WTC11 (cell line): ENCODE measurements around the gene TTC7B. TPM values are rescaled to one million over a fixed set of nuclear protein-coding genes. Genes with fewer than 3 reads are reported as not detected.

Source experiments
- ATAC-seq: fragments of 200-7000 bp; cut with Tn5 transposase; 2 replicates; pipeline ENCODE4 v1.10.0; 2021; ENCODE audit warnings: mild to moderate bottlenecking, moderate library complexity
- CTCF ChIA-PET: fragments of 300-600 bp; sonication (Branson Sonifier 250); formaldehyde crosslinking; loops from one replicate; lab custom pipeline; 2021; ENCODE audit warnings: antibody characterized with exemption; lab: Charles Lee
- POLR2A ChIA-PET: fragments of 350-600 bp; sonication (Branson Sonifier 250); formaldehyde crosslinking; loops from one replicate; lab custom pipeline; 2021; ENCODE audit warnings: antibody characterized with exemption; lab: Charles Lee
- DNase-seq: peaks from one replicate; pipeline ENCODE4 v3.0.0; 2021; ENCODE audit warnings: low spot score
- H3K27ac Mint-ChIP-seq: 2 replicates; pipeline ENCODE4 v1.8.0; 2021; ENCODE audit warnings: mixed read lengths
- H3K27me3 Mint-ChIP-seq: 2 replicates; pipeline ENCODE4 v1.8.0; 2021; ENCODE audit warnings: low read depth, mild to moderate bottlenecking, moderate library complexity, mixed read lengths
- H3K36me3 Mint-ChIP-seq: 2 replicates; pipeline ENCODE4 v1.8.0; 2021; ENCODE audit warnings: mixed read lengths
- H3K4me1 Mint-ChIP-seq: 2 replicates; pipeline ENCODE4 v1.8.0; 2022; ENCODE audit warnings: mixed read lengths
- H3K4me3 Mint-ChIP-seq: 2 replicates; pipeline ENCODE4 v1.8.0; 2021; ENCODE audit warnings: mild to moderate bottlenecking, moderate library complexity, mixed read lengths
- H3K9me3 Mint-ChIP-seq: 2 replicates; pipeline ENCODE4 v1.8.0; 2021; ENCODE audit warnings: mixed read lengths
- ATF1 ChIP-seq: sonication (generic); formaldehyde crosslinking; IDR thresholded peaks from 2 replicates; pipeline ENCODE4 v1.8.1; 2023; ENCODE audit warnings: mild to moderate bottlenecking, moderate library complexity, missing genetic modification reagents
- ATF2 ChIP-seq: sonication (generic); formaldehyde crosslinking; IDR thresholded peaks from 2 replicates; pipeline ENCODE4 v1.8.1; 2022; ENCODE audit warnings: low read depth, missing genetic modification reagents, borderline replicate concordance
- CBFB ChIP-seq: sonication (generic); formaldehyde crosslinking; IDR thresholded peaks from 2 replicates; pipeline ENCODE4 v1.8.1; 2022; ENCODE audit warnings: mild to moderate bottlenecking, low read depth, missing genetic modification reagents
- E2F4 ChIP-seq: sonication (generic); formaldehyde crosslinking; IDR thresholded peaks from 2 replicates; pipeline ENCODE4 v1.8.1; 2022; ENCODE audit warnings: low read depth, mild to moderate bottlenecking, moderate library complexity, missing genetic modification reagents, borderline replicate concordance
- ETV6 ChIP-seq: sonication (generic); formaldehyde crosslinking; IDR thresholded peaks from 2 replicates; pipeline ENCODE4 v1.8.1; 2022; ENCODE audit warnings: mild to moderate bottlenecking, missing genetic modification reagents
- FOXK1 ChIP-seq: sonication (generic); formaldehyde crosslinking; IDR thresholded peaks from 2 replicates; pipeline ENCODE4 v1.8.0; 2022; ENCODE audit warnings: mild to moderate bottlenecking, moderate library complexity, missing genetic modification reagents
- GRHL2 ChIP-seq: fragments of 250-450 bp; sonication (Bioruptor Pico); IDR thresholded peaks from 2 replicates; pipeline ENCODE4 v1.8.0; 2022; ENCODE audit warnings: mild to moderate bottlenecking, moderate library complexity; ENCODE audit not compliant: insufficient replicate concordance, severe bottlenecking
- SP1 ChIP-seq: sonication (generic); formaldehyde crosslinking; conservative IDR thresholded peaks from 2 replicates; pipeline ENCODE4 v1.8.1; 2022; ENCODE audit warnings: missing genetic modification reagents
- TCF7 ChIP-seq: sonication (generic); formaldehyde crosslinking; IDR thresholded peaks from 2 replicates; pipeline ENCODE4 v1.8.0; 2022; ENCODE audit warnings: mild to moderate bottlenecking, low read depth, missing genetic modification reagents, moderate library complexity
- ZBTB21 ChIP-seq: sonication (generic); formaldehyde crosslinking; IDR thresholded peaks from 2 replicates; pipeline ENCODE4 v1.8.1; 2023; ENCODE audit warnings: mild to moderate bottlenecking, missing genetic modification reagents, borderline replicate concordance
- ZMAT4 ChIP-seq: fragments of 250-450 bp; sonication (Bioruptor Pico); IDR thresholded peaks from 2 replicates; pipeline ENCODE4 v1.9.0; 2021; ENCODE audit warnings: mild to moderate bottlenecking
- ZNF416 ChIP-seq: fragments of 250-450 bp; sonication (Bioruptor Pico); IDR thresholded peaks from 2 replicates; pipeline ENCODE4 v1.9.0; 2021; ENCODE audit warnings: mild to moderate bottlenecking, inconsistent platforms
- ZNF423 ChIP-seq: fragments of 250-450 bp; sonication (Bioruptor Pico); IDR thresholded peaks from 2 replicates; pipeline ENCODE4 v2.1.2; 2022; ENCODE audit warnings: mild to moderate bottlenecking, moderate library complexity
- ZNF425 ChIP-seq: fragments of 250-450 bp; sonication (Bioruptor Pico); conservative IDR thresholded peaks from 2 replicates; pipeline ENCODE4 v1.9.0; 2021; ENCODE audit warnings: mild to moderate bottlenecking
- total RNA-seq: library from RNA; stranded (reverse); gene quantifications from 3 replicates; pipeline ENCODE4 v1.2.3, GENCODE V29; 2021
- TF ChIP-seq, protein P1 (sequence below): fragments of 250-450 bp; sonication (Bioruptor Pico); IDR thresholded peaks from 2 replicates; pipeline ENCODE4 v1.8.0; 2021; ENCODE audit warnings: mild to moderate bottlenecking
- TF ChIP-seq, protein P2 (sequence below): sonication (generic); formaldehyde crosslinking; IDR thresholded peaks from 2 replicates; pipeline ENCODE4 v1.8.0; 2022; ENCODE audit warnings: missing genetic modification reagents
- TF ChIP-seq, protein P3 (sequence below): fragments of 250-450 bp; sonication (Bioruptor Pico); IDR thresholded peaks from 2 replicates; pipeline ENCODE4 v1.9.0; 2021; ENCODE audit warnings: moderate library complexity, mild to moderate bottlenecking, inconsistent platforms, borderline replicate concordance
- TF ChIP-seq, protein P4 (sequence below): sonication (generic); formaldehyde crosslinking; conservative IDR thresholded peaks from 2 replicates; pipeline ENCODE4 v1.8.1; 2023; ENCODE audit warnings: mild to moderate bottlenecking, low read depth, missing genetic modification reagents, moderate library complexity

The TTC7B gene
- total RNA-seq, 1 experiment from 2014 or later: 27.6 TPM

GRCh38 chr14:90722590-90722989 lies 93.6 kb downstream of the TTC7B start (continued):
- TF ChIP-seq, protein P1, sequence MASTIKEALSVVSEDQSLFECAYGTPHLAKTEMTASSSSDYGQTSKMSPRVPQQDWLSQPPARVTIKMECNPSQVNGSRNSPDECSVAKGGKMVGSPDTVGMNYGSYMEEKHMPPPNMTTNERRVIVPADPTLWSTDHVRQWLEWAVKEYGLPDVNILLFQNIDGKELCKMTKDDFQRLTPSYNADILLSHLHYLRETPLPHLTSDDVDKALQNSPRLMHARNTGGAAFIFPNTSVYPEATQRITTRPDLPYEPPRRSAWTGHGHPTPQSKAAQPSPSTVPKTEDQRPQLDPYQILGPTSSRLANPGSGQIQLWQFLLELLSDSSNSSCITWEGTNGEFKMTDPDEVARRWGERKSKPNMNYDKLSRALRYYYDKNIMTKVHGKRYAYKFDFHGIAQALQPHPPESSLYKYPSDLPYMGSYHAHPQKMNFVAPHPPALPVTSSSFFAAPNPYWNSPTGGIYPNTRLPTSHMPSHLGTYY (CRISPR knock-in tag): no peak
- TF ChIP-seq FOXK1 (CRISPR knock-in tag): no peak

DNA sequence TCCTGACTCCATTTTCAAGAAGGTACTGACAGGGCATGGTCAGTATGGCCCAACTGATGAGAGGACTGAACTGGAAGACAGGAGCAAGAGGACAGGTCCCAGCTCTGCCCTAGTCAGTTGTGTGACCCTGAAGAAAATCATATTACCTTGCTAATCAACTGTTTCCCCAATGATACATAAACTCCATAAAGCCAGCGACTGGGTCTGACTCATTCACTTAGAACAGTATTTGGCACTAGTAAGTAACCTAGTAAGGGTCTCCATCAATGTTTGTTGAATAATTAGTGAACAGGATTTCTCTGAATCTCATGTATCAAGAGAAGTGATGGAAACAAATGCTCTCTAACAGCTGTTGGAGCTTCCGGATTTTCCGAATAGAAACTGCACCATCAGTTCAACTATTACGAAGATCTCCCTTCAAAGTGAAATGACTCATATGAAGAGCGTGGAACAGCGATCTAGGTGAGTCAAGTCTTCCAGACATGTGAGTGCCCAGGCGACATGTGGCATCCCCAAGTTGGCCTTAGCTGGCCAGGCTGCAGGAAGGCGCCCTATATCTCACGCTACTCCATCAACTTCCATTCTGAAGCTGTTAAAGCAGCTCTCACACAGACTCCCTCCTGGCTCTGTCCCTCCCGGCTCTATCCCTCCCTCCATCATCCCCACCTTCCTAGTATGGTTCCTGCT lies 94.5 kb downstream of the TTC7B start:
- Mint-ChIP-seq H3K4me1 (peaks cover 32% of the 10 kb centered on the region), H3K9me3 (no peaks in the 10 kb centered on the region), H3K27me3 (no peaks in the 10 kb centered on the region), H3K4me3 (no peak overlapping the region), H3K27ac (no peak overlapping the region), H3K36me3 (peaks cover under 1% of the 10 kb centered on the region; the same call in 1 of the 2 replicates)
- ChIA-PET CTCF (interaction anchor here (2.0 kb wide), 1 partner anchor 37 kb away, joined by 7 read pairs; no protein-coding TSS in a partner anchor), POLR2A (no interaction called here)
- DNase-seq (no peak), ATAC-seq (no peak)
- TF ChIP-seq, protein P2, sequence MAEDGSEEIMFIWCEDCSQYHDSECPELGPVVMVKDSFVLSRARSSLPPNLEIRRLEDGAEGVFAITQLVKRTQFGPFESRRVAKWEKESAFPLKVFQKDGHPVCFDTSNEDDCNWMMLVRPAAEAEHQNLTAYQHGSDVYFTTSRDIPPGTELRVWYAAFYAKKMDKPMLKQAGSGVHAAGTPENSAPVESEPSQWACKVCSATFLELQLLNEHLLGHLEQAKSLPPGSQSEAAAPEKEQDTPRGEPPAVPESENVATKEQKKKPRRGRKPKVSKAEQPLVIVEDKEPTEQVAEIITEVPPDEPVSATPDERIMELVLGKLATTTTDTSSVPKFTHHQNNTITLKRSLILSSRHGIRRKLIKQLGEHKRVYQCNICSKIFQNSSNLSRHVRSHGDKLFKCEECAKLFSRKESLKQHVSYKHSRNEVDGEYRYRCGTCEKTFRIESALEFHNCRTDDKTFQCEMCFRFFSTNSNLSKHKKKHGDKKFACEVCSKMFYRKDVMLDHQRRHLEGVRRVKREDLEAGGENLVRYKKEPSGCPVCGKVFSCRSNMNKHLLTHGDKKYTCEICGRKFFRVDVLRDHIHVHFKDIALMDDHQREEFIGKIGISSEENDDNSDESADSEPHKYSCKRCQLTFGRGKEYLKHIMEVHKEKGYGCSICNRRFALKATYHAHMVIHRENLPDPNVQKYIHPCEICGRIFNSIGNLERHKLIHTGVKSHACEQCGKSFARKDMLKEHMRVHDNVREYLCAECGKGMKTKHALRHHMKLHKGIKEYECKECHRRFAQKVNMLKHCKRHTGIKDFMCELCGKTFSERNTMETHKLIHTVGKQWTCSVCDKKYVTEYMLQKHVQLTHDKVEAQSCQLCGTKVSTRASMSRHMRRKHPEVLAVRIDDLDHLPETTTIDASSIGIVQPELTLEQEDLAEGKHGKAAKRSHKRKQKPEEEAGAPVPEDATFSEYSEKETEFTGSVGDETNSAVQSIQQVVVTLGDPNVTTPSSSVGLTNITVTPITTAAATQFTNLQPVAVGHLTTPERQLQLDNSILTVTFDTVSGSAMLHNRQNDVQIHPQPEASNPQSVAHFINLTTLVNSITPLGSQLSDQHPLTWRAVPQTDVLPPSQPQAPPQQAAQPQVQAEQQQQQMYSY (CRISPR knock-in tag): no peak
- TF ChIP-seq GRHL2 (CRISPR knock-in tag) (no peak), TCF7 (CRISPR knock-in tag) (no peak), ETV6 (no peak), E2F4 (no peak), CBFB (CRISPR knock-in tag) (no peak), SP1 (CRISPR knock-in tag) (no peak)

- DNase-seq (no peak), ATAC-seq (no peak)
- H3K9me3 Mint-ChIP-seq: no peaks in the 10 kb centered on the region
- H3K4me1 Mint-ChIP-seq: peaks cover 35% of the 10 kb centered on the region
- CTCF ChIA-PET: interaction anchor here (0.9 to 2.0 kb wide), 3 partner anchors 37 to 96 kb away, joined by 3 to 7 read pairs (median 4); no protein-coding TSS in a partner anchor
- H3K36me3 Mint-ChIP-seq: peaks cover 3% of the 10 kb centered on the region; the same call in 1 of the 2 replicates
- H3K27ac Mint-ChIP-seq: no peak overlapping the region
- no peaks in the 10 kb centered on the region for H3K27me3 Mint-ChIP-seq
- POLR2A ChIA-PET: interaction anchor here (0.5 kb wide), 1 partner anchor 15 kb away, joined by 4 read pairs; no protein-coding TSS in a partner anchor
- no peak overlapping the region for H3K4me3 Mint-ChIP-seq
- TF ChIP-seq ZNF416 (CRISPR knock-in tag): no peak
- TF ChIP-seq, protein P3, sequence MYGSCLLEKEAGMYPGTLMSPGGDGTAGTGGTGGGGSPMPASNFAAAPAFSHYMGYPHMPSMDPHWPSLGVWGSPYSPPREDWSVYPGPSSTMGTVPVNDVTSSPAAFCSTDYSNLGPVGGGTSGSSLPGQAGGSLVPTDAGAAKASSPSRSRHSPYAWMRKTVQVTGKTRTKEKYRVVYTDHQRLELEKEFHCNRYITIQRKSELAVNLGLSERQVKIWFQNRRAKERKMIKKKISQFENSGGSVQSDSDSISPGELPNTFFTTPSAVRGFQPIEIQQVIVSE (CRISPR knock-in tag): no peak
- no peak for TF ChIP-seq ZBTB21 (CRISPR knock-in tag)
- no peak for TF ChIP-seq ZMAT4 (CRISPR knock-in tag)
- no peak for TF ChIP-seq ATF1 (CRISPR knock-in tag)
- TF ChIP-seq, protein P4, sequence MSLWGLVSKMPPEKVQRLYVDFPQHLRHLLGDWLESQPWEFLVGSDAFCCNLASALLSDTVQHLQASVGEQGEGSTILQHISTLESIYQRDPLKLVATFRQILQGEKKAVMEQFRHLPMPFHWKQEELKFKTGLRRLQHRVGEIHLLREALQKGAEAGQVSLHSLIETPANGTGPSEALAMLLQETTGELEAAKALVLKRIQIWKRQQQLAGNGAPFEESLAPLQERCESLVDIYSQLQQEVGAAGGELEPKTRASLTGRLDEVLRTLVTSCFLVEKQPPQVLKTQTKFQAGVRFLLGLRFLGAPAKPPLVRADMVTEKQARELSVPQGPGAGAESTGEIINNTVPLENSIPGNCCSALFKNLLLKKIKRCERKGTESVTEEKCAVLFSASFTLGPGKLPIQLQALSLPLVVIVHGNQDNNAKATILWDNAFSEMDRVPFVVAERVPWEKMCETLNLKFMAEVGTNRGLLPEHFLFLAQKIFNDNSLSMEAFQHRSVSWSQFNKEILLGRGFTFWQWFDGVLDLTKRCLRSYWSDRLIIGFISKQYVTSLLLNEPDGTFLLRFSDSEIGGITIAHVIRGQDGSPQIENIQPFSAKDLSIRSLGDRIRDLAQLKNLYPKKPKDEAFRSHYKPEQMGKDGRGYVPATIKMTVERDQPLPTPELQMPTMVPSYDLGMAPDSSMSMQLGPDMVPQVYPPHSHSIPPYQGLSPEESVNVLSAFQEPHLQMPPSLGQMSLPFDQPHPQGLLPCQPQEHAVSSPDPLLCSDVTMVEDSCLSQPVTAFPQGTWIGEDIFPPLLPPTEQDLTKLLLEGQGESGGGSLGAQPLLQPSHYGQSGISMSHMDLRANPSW (CRISPR knock-in tag): no peak
- no peak for TF ChIP-seq ZNF425
- TF ChIP-seq ATF2 (CRISPR knock-in tag): no peak
- no peak for TF ChIP-seq ZNF423 (CRISPR knock-in tag)
Measured at GRCh38 chr14:90720832-90721231, 95.4 kb downstream of the TTC7B start.
